Endothelial cell of umbilical vein (primary cell): Measurements from ENCODE around the gene SMC6. TPM values are rescaled to one million over a fixed set of nuclear protein-coding genes. Genes with fewer than 3 reads are reported as not detected.

Source experiments
- BruUV-seq: library from RNA; stranded (reverse); fragments of 400-500 nt; replicated peaks from 2 replicates; lab custom pipeline; 2021; lab: Mats Ljungman, UMichigan
- CTCF ChIA-PET: fragments of 300-600, 350-600 bp; sonication (Branson Sonifier 250); formaldehyde crosslinking; loops from one replicate; lab custom pipeline; 2021; ENCODE audit warnings: antibody characterized with exemption, inconsistent platforms; lab: Charles Lee
- POLR2A ChIA-PET: fragments of 300-600, 350-600 bp; sonication (Branson Sonifier 250); formaldehyde crosslinking; loops from one replicate; lab custom pipeline; 2021; ENCODE audit warnings: antibody characterized with exemption, inconsistent platforms; lab: Charles Lee
- DNase-seq: peaks from one replicate; pipeline ENCODE4 v3.0.0-alpha.2; 2011; ENCODE audit warnings: low read depth, low spot score
- FAIRE-seq: peaks from 2 replicates; lab custom pipeline; 2011; peaks lifted over from hg19 to GRCh38; lab: Jason Lieb, UNC
- H2AFZ ChIP-seq: 2 replicates; pipeline ENCODE4 v1.6.0; 2012; ENCODE audit warnings: low read depth, low read length, control low read depth, inconsistent platforms
- H3K27ac ChIP-seq: 2 replicates; pipeline ENCODE4 v1.5.1; 2011; ENCODE audit warnings: low read depth, mild to moderate bottlenecking, control low read depth, low read length, moderate library complexity; ENCODE audit not compliant: insufficient read depth
- H3K27me3 ChIP-seq, 2 experiments: 2 replicates each; pipeline versions ENCODE4 v1.6.0 to v1.6.1; 2011; ENCODE audit warnings: low read length in 2 of 2, mixed read lengths in 1 of 2; ENCODE audit not compliant: control insufficient read depth in 2 of 2, insufficient read depth in 2 of 2
- H3K36me3 ChIP-seq, 2 experiments: 2 replicates in 1 of 2; 3 replicates in 1 of 2; pipeline ENCODE4 v1.5.1; 2011; ENCODE audit warnings: low read length in 2 of 2, mild to moderate bottlenecking in 1 of 2, moderate library complexity in 1 of 2; ENCODE audit not compliant: control insufficient read depth in 2 of 2, insufficient read depth in 2 of 2; ENCODE audit errors: extremely low read depth in 1 of 2
- H3K4me1 ChIP-seq: 3 replicates; pipeline ENCODE4 v1.5.1; 2011; ENCODE audit warnings: mild to moderate bottlenecking, low read length; ENCODE audit not compliant: control insufficient read depth, insufficient read depth; ENCODE audit errors: extremely low read depth
- H3K4me2 ChIP-seq: 2 replicates; pipeline ENCODE4 v1.6.1; 2011; ENCODE audit warnings: low read length, control low read depth, mixed read lengths; ENCODE audit not compliant: insufficient read depth
- H3K4me3 ChIP-seq, 3 experiments: fragments of 200-600 bp in 1 of 3; sonication (generic), shearing (Covaris generic) in 1 of 3; replicated peaks in 1 of 3; 2 replicates each; pipeline ENCODE4 v1.5.1; 2011 to 2016; ENCODE audit warnings: control low read depth in 3 of 3, low read length in 3 of 3, mild to moderate bottlenecking in 2 of 3, inconsistent platforms in 1 of 3, low read depth in 1 of 3, moderate library complexity in 1 of 3; ENCODE audit not compliant: insufficient read depth in 1 of 3
- H3K79me2 ChIP-seq: 2 replicates; pipeline ENCODE4 v1.6.0; 2012; ENCODE audit warnings: low read length, inconsistent platforms; ENCODE audit not compliant: control insufficient read depth, insufficient read depth
- H3K9ac ChIP-seq: replicated peaks from 2 replicates; pipeline ENCODE3; 2011; ENCODE audit warnings: low read length, control low read depth; ENCODE audit not compliant: insufficient read depth; ENCODE audit errors: extremely low read depth
- H3K9me1 ChIP-seq: replicated peaks from 3 replicates; pipeline ENCODE4 v1.6.0; 2011; ENCODE audit warnings: mild to moderate bottlenecking, low read length; ENCODE audit not compliant: control insufficient read depth, insufficient read depth; ENCODE audit errors: extremely low read depth
- H3K9me3 ChIP-seq: replicated peaks from 2 replicates; pipeline ENCODE4 v1.5.1; 2012; ENCODE audit warnings: low read length, inconsistent platforms; ENCODE audit not compliant: control insufficient read depth, insufficient read depth
- H4K20me1 ChIP-seq: replicated peaks from 2 replicates; pipeline ENCODE3; 2011; ENCODE audit warnings: mild to moderate bottlenecking, low read length; ENCODE audit not compliant: control insufficient read depth, insufficient read depth; ENCODE audit errors: extremely low read depth
- EZH2 ChIP-seq: IDR thresholded peaks from 2 replicates; pipeline ENCODE4 v1.6.1; 2012; ENCODE audit warnings: borderline replicate concordance, low read depth, mild to moderate bottlenecking, moderate library complexity, low read length, inconsistent platforms; ENCODE audit not compliant: severe bottlenecking
- FOS ChIP-seq: IDR thresholded peaks from 2 replicates; pipeline ENCODE4 v1.6.1; 2011; ENCODE audit warnings: mild to moderate bottlenecking, low read length, moderate library complexity, borderline replicate concordance; ENCODE audit not compliant: insufficient read depth
- GATA2 ChIP-seq: IDR thresholded peaks from 2 replicates; pipeline ENCODE4 v1.7.0; 2011; ENCODE audit warnings: low read depth, mild to moderate bottlenecking, moderate library complexity, mixed read lengths, low read length; ENCODE audit not compliant: insufficient read length, insufficient read depth
- JUN ChIP-seq: IDR thresholded peaks from 2 replicates; pipeline ENCODE4 v1.6.1; 2011; ENCODE audit warnings: borderline replicate concordance, low read depth; ENCODE audit not compliant: insufficient read length, insufficient read depth
- MYC ChIP-seq: IDR thresholded peaks from one replicate; pipeline ENCODE4 v1.6.1; 2011; ENCODE audit warnings: mild to moderate bottlenecking, low read depth, low read length
- POLR2A ChIP-seq: IDR thresholded peaks from 2 replicates; pipeline ENCODE4 v1.6.1; 2012; ENCODE audit warnings: low read depth, mild to moderate bottlenecking, control low read depth, low read length
- POLR2AphosphoS5 ChIP-seq: IDR thresholded peaks from 2 replicates; pipeline ENCODE4 v1.6.1; 2012; ENCODE audit warnings: low read depth, mild to moderate bottlenecking, control low read depth, low read length, moderate library complexity; ENCODE audit not compliant: insufficient read depth
- dilution Hi-C: fragments of 300-500 bp; cut with MboI; formaldehyde crosslinking; loops from one replicate; pipeline ENCODE4 v1.15.0; 2019; ENCODE audit warnings: low sequenced_read_pairs; ENCODE audit not compliant: extremely low pct_ligation_motif_present
- intact Hi-C: fragments of 100-400 bp; cut with micrococcal nuclease; formaldehyde crosslinking; loops from one replicate; pipeline ENCODE4 v1.10.0; 2022
- polyA plus RNA-seq, 4 experiments: library from polyadenylated mRNA; depleted of rRNA in 3 of 4; stranded (reverse) in 3 of 4; unstranded in 1 of 4; fragments of >200 nt; gene quantifications; 2 replicates each; pipeline versions ENCODE4 v1.2.1 to v1.2.3, GENCODE V29; 2011 to 2012; ENCODE audit warnings: missing spikeins in 1 of 4
- total RNA-seq: library from RNA; stranded (reverse); gene quantifications from 2 replicates; pipeline ENCODE4 v1.2.3, GENCODE V29; 2021
- TF ChIP-seq, protein P1 (sequence below): IDR thresholded peaks from 2 replicates; pipeline ENCODE4 v1.6.1; 2011; ENCODE audit not compliant: insufficient read depth, insufficient read length
- TF ChIP-seq, protein P2 (sequence below), 2 donors: IDR thresholded peaks; 1 replicate in 1 of 2; 2 replicates in 1 of 2; pipeline ENCODE4 v1.5.1; 2011; ENCODE audit warnings: low read length in 2 of 2, mild to moderate bottlenecking in 2 of 2, moderate library complexity in 2 of 2, control low read depth in 1 of 2, inconsistent platforms in 1 of 2, low read depth in 1 of 2; ENCODE audit not compliant: insufficient read depth in 1 of 2; ENCODE audit errors: extremely low read depth in 1 of 2

SMC6 gene
- total and polyA plus RNA-seq, 2 donors (not counting 3 experiments of a cell fraction or from before 2014, with no cell fraction given): 7.7 to 38.3 TPM

DNA sequence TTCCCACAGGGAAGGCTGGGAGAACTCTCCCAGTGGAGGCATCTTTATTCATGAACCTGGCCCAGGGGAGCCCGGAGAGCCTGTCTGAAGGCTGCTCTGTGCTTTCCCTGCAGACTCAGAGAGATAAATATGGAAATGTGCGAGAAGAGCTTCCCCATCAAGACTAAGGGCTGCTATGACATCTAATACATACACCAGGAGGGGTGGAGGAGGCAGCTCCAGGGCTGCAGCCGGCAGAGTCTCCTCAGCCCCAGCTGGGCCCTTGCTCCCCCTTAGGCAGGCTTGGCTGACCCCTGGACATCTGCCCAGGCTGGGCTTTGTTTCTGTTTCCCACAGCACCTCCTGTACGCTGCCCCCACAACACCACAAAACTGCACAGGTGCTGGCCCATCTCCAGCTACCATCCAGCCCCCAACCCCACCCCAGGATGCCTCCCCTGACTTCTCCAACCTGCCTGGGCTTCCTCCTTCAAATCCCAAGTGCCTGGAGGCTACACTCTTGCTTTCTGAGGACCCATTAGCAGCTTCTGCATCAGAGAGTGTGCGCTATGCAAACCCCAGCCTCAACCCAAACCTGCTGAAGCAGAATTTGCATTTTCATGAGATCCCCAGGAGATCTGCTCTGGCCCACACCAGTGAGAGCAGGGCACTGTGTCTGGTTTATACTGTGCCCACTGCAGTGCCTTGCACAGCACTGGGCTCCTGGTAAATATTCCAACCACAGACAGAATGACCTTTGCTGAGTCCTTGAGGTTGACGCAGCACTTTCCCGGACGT is 116.3 kb downstream of the SMC6 start:
- dilution Hi-C loops: no loop called here
- DNase-seq: no peak
- no peaks in the 10 kb centered on the region for H3K9me1 ChIP-seq
- no peak overlapping the region for H3K4me2 ChIP-seq
- no peaks in the 10 kb centered on the region for H3K4me1 ChIP-seq
- CTCF ChIA-PET: interaction anchor here (1.5 kb wide), 1 partner anchor 9 kb away, joined by 9 read pairs; no protein-coding TSS in a partner anchor
- H3K27me3 ChIP-seq: no peaks in the 10 kb centered on the region
- no peaks in the 10 kb centered on the region for H4K20me1 ChIP-seq
- no peaks in the 10 kb centered on the region for H3K36me3 ChIP-seq
- no peaks in the 10 kb centered on the region for H3K9me3 ChIP-seq
- H3K9ac ChIP-seq: no peak overlapping the region
- no TSS peak for BruUV-seq
- H3K4me3 ChIP-seq: no peak overlapping the region
- H3K27ac ChIP-seq: no peak overlapping the region
- no peak overlapping the region for H2AFZ ChIP-seq
- POLR2A ChIA-PET: no interaction called here
- FAIRE-seq: no peak
- H3K79me2 ChIP-seq: no peaks in the 10 kb centered on the region
- intact Hi-C loops: no loop called here
- TF ChIP-seq, protein P1, sequence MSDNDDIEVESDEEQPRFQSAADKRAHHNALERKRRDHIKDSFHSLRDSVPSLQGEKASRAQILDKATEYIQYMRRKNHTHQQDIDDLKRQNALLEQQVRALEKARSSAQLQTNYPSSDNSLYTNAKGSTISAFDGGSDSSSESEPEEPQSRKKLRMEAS: no peak
- no peak for TF ChIP-seq GATA2
- TF ChIP-seq EZH2: no peak
- TF ChIP-seq POLR2A: no peak
- TF ChIP-seq FOS: no peak
- TF ChIP-seq MYC: no peak
- TF ChIP-seq JUN: no peak
- TF ChIP-seq, protein P2, sequence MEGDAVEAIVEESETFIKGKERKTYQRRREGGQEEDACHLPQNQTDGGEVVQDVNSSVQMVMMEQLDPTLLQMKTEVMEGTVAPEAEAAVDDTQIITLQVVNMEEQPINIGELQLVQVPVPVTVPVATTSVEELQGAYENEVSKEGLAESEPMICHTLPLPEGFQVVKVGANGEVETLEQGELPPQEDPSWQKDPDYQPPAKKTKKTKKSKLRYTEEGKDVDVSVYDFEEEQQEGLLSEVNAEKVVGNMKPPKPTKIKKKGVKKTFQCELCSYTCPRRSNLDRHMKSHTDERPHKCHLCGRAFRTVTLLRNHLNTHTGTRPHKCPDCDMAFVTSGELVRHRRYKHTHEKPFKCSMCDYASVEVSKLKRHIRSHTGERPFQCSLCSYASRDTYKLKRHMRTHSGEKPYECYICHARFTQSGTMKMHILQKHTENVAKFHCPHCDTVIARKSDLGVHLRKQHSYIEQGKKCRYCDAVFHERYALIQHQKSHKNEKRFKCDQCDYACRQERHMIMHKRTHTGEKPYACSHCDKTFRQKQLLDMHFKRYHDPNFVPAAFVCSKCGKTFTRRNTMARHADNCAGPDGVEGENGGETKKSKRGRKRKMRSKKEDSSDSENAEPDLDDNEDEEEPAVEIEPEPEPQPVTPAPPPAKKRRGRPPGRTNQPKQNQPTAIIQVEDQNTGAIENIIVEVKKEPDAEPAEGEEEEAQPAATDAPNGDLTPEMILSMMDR (IDR thresholded peaks at IDR 0.05; ENCODE audit: extremely low read depth in 1 of 2, insufficient read depth in 1 of 2, low read depth in 1 of 2, low read length in 2 of 2): no peak
- TF ChIP-seq POLR2AphosphoS5: no peak
